HG03135 (cell line): ENCODE measurements around the gene CDKN2A.

Experiments used
- ATAC-seq: cut with Tn5 transposase; IDR thresholded peaks from one replicate; pipeline ENCODE4 v1.9.1; 2021; ENCODE audit warnings: mild to moderate bottlenecking, moderate library complexity; ENCODE audit not compliant: unreplicated experiment

The CDKN2A gene

GRCh38 chr9:21945606-21946005, 48.6 kb downstream of the CDKN2A start:
- no peak for ATAC-seq

GRCh38 chr9:21943464-21943863, 50.7 kb downstream of the CDKN2A start:
- no peak for ATAC-seq

DNA sequence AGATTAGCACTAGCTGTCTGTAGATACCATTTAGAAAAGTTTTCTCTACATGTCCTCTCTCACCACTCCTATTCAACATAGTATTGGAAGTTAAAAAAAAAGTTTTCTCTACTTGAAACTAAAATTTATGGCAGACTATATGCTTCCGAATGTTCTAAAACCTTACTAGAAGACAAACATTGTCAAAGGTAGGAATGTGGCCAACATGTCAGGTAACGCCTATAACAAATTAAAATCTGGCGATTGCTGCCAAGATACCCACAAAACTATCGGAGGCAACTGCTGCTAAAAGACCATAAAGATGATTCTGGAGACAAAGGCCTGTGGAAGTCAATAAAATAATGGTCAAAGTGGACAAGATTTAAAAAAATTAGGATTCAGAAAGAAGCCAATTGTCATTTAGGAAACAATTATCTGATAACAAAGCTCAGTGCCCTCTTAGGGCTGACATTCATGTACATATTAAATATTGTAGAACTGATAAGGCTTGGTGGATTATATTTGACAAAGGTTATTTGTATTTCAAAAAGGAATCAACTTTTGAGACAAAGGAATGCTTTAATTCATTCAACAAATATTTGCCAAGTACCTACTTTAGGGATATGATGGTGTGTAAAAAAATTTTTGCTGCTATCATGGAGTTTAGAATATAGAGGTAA, 52.7 kb downstream of the CDKN2A start:
- no peak for ATAC-seq

DNA sequence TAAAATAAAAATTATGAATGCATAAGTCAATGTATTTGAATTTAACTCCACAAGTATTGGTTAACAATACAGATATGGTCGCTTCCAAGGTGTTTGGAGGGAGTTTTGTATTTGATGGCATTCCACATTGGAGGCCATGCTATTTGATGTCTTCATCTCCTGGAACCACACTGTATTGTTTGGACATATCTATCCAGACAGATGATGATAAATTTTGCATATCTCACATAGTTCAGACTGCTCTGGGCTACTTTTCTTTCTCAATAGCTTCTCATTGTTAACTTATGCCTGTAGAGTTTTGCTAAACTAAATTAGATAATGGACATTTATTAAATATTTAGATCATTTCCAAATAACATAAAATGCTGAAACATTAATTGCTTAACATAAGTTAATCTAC, 58.0 kb downstream of the CDKN2A start:
- no peak for ATAC-seq

GRCh38 chr9:21935631-21936030, 58.6 kb downstream of the CDKN2A start:
- ATAC-seq: no peak

DNA sequence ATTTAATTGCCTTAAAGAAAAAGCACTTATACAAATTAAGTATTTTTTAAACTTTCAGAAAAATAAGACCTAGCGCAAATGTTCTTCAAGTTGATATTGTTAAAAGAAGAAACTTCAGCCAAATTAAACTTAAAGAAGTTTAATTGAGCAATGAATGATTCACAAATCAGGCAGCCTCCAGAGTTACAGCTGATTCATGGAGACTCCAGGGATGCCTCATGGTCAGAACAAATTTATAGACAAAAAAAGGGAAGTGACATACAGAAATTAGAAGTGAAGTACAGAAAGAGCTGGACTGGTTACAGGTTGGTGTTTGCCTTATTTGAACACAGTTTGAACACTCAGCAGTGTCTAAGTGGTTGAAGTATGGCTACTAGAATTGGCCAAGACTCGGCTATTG, 60.3 kb downstream of the CDKN2A start:
- no peak for ATAC-seq

DNA sequence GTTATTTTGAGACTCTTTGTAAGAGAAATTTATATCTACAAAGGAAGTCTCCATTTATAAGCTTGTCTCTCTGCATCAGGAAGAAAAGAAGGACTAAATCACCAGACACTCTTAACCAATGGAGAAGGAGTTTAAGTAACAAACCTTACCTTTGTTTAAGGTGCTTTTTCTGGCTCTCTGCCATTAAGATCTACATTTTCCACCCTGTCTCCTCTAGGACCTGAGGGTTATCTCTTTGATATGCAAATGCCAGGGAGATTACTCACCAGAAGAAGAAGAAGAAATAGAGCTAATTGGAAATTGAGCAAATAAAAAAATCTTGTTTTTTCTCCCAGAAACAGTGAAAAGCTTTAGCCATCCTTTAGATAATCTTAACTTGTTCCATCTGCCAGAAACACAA, 60.9 kb downstream of the CDKN2A start:
- no peak for ATAC-seq

GRCh38 chr9:21931428-21931827, 62.8 kb downstream of the CDKN2A start:
- ATAC-seq: no peak

GRCh38 chr9:21927752-21928151, 66.4 kb downstream of the CDKN2A start:
- no peak for ATAC-seq

DNA sequence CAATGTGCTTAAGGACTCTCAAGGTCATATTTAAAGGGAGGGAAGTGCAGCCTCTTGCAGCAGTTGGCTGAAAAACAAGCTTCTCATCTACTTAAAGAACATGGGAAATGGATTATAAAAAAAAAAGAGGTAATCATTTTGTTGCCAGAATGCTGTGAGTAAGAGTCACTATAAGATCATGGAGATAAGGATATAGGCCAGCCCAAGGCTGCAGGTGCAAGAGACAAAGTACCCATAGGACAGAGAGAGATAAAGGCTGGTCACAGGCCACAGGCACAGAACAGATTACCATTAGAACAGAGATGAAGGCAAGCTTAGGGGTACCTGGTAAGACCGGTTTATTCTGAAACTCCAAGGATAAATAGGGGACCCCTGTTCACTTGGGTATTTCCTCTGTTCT, 70.5 kb downstream of the CDKN2A start:
- ATAC-seq: no peak

- ATAC-seq: peak; percentile 85
Measured at GRCh38 chr9:21919377-21920362, 74.5 kb downstream of the CDKN2A start.
